Ovary (tissue), 3 donors: ENCODE data around the gene WNT5A.

Experiments used
- CTCF ChIP-seq, 3 donors: fragments of 450-650 bp in 2 of 3; fragments of 200-600 bp in 1 of 3; IDR thresholded peaks; one replicate each; pipeline versions ENCODE4 v1.5.1 to v1.8.0; 2016 to 2022; ENCODE audit warnings: antibody characterized with exemption in 3 of 3, mild to moderate bottlenecking in 1 of 3
- EP300 ChIP-seq: sonication (generic); formaldehyde crosslinking; IDR thresholded peaks from one replicate; pipeline ENCODE4 v1.6.1; 2017; ENCODE audit warnings: antibody characterized with exemption
- POLR2A ChIP-seq: fragments of 450-650 bp; IDR thresholded peaks from one replicate; pipeline ENCODE4 v1.6.1; 2017; ENCODE audit warnings: antibody characterized with exemption, mild to moderate bottlenecking, moderate library complexity
- donor health status: DM: no; HTN: no; CAD: no.

DNA sequence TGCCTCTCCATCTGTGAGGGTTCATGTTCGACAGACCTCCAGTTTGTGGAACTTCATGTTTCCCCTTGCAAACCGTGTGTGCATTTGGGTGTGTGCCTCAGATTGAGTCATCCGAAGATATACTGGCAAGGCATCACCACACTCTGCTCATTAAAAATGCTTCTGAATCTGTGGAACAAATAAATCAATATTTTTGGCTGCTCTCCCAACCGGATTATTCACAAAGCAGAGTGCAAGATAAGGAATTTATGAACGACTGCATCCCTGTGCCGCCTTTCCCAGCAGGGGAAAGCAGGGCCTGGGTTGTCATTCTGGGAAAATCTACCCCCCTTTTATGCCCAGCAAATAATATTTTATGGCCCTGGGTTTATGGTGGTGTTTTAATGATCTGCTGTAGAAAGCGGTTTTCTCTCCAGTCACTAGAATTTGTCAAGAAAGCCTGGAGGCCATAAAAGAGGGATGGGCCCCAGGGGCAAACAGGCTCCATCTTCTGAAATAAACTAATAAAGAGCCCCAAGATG, 4.2 kb upstream of the WNT5A start:
- TF ChIP-seq CTCF (IDR thresholded peaks at IDR 0.05) (no peak), POLR2A (no peak), EP300 (no peak)
